ENCODE measurements around the gene LRRC15. TPM values are rescaled to one million over a fixed set of nuclear protein-coding genes. Genes with fewer than 3 reads are reported as not detected.
A peak's percentile ranks its signal among the peaks of the same experiment; 100 is the strongest.

The LRRC15 gene
- total RNA-seq, 1 donor from 2014 or later, result 0.16 TPM

- no peak for ATAC-seq (ENCODE audit: poor library complexity)
- DNase-seq, result no peak
- intact Hi-C loops (cut with DNase I), result no loop called here
These were observed 43.2 kb downstream of the LRRC15 start for GRCh38 chr3:194326192-194326967.

GRCh38 chr3:194325424-194326153, 44.0 kb downstream of the LRRC15 start:
- intact Hi-C loops (cut with DNase I), result no loop called here
- DNase-seq (no peak), ATAC-seq (ENCODE audit: poor library complexity) (no peak)

- intact Hi-C loops (cut with DNase I), result no loop called here
- DNase-seq, result no peak
- no peak for ATAC-seq (ENCODE audit: poor library complexity)
These were observed 44.7 kb downstream of the LRRC15 start for GRCh38 chr3:194324823-194325327.

GRCh38 chr3:194323785-194324735, 45.5 kb downstream of the LRRC15 start:
- DNase-seq (peak; percentile 92), ATAC-seq (ENCODE audit: poor library complexity) (peak; percentile 93)
- intact Hi-C loops (cut with DNase I), result no loop called here

- intact Hi-C loops (cut with DNase I), result no loop called here
- no peak for DNase-seq
- no peak for ATAC-seq (ENCODE audit: poor library complexity)
These were observed 46.8 kb downstream of the LRRC15 start for GRCh38 chr3:194322678-194323211.

GRCh38 chr3:194321693-194322640, 47.6 kb downstream of the LRRC15 start:
- ATAC-seq (ENCODE audit: poor library complexity), result no peak
- intact Hi-C loops (cut with DNase I), result no loop called here
- no peak for DNase-seq

- ATAC-seq (ENCODE audit: poor library complexity), result no peak
- intact Hi-C loops (cut with DNase I), result no loop called here
- no peak for DNase-seq
These were observed 48.7 kb downstream of the LRRC15 start for GRCh38 chr3:194320744-194321243.

- intact Hi-C loops (cut with DNase I), result no loop called here
These were observed 49.4 kb downstream of the LRRC15 start for GRCh38 chr3:194320100-194320499.

GRCh38 chr3:194318511-194319161, 50.9 kb downstream of the LRRC15 start:
- no peak for ATAC-seq (ENCODE audit: poor library complexity)
- no peak for DNase-seq
- intact Hi-C loops (cut with DNase I), result loop anchor here (5.0 kb wide), 2 partner anchors 161 to 176 kb away; no protein-coding TSS in a partner anchor

More at GRCh38 chr3:194320100-194320499, 49.4 kb downstream of the LRRC15 start:
- DNase-seq (no peak), ATAC-seq (ENCODE audit: poor library complexity) (no peak)

GRCh38 chr3:194316918-194317317, 52.6 kb downstream of the LRRC15 start:
- intact Hi-C loops (cut with DNase I), result loop anchor here (5.0 kb wide), 2 partner anchors 160 to 175 kb away; no protein-coding TSS in a partner anchor
- DNase-seq, result no peak

GRCh38 chr3:194315965-194316361, 53.6 kb downstream of the LRRC15 start:
- ATAC-seq (ENCODE audit: poor library complexity) (peak; percentile 43), DNase-seq (no peak)
- intact Hi-C loops (cut with DNase I), result loop anchor here (2.0 to 5.0 kb wide), 3 partner anchors 159 to 535 kb away; no protein-coding TSS in a partner anchor

More at GRCh38 chr3:194316918-194317317, 52.6 kb downstream of the LRRC15 start:
- no peak for ATAC-seq (ENCODE audit: poor library complexity)

GRCh38 chr3:194315088-194315964, 54.2 kb downstream of the LRRC15 start:
- intact Hi-C loops (cut with DNase I), result loop anchor here (2.0 to 5.0 kb wide), 3 partner anchors 158 to 535 kb away; no protein-coding TSS in a partner anchor
- peak; percentile 90 for ATAC-seq (ENCODE audit: poor library complexity)
- peak; percentile 91 for DNase-seq

- intact Hi-C loops (cut with DNase I), result loop anchor here (2.0 to 5.0 kb wide), 4 partner anchors 42 to 534 kb away; no protein-coding TSS in a partner anchor
- DNase-seq (no peak), ATAC-seq (ENCODE audit: poor library complexity) (no peak)
These were observed 55.0 kb downstream of the LRRC15 start for GRCh38 chr3:194314388-194315068.

- intact Hi-C loops (cut with DNase I), result loop anchor here (2.0 to 5.0 kb wide), 2 partner anchors 41 to 533 kb away; no protein-coding TSS in a partner anchor
- DNase-seq, result peak; percentile 79
These were observed 55.8 kb downstream of the LRRC15 start for GRCh38 chr3:194313560-194314387.

More at GRCh38 chr3:194313560-194314387, 55.8 kb downstream of the LRRC15 start:
- ATAC-seq (ENCODE audit: poor library complexity), result peak; percentile 20

All from Right ventricle myocardium superior (tissue), 1 donor.